ENCODE measurements around the gene ENO4.

GRCh38 chr10:116810895-116811294, 38.4 kb upstream of the ENO4 start:
- TF ChIP-seq CTCF (IDR thresholded peaks at IDR 0.05; ENCODE audit: low read depth, low read length) (no peak), MAX (IDR thresholded peaks at IDR 0.05; ENCODE audit: low read depth, low read length) (no peak)
